Measurements from ENCODE around the gene SPECC1L.

DNA sequence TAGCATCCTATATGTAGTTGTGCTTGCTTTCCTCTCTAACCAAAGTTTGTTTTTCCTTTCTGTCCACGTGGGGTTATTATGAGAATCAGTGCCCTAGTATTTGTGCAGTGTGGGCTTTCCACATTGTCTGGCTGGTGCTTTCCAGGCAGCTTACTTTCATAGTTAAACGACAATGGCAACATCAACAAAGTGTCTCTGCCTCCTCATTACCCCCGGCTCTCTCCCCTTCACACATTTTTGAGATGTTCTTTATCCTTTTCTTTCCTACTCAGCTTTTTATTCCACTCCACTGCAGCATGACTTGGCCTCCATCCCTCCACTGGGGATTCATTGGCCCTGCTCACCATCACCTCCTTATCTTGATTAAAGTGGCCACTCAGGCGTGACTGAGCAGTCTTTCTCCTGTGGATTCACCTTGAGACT is 19.1 kb downstream of the SPECC1L start:
- TF ChIP-seq EZH2 (IDR thresholded peaks at IDR 0.05; ENCODE audit: low read length, unreplicated experiment) (no peak), EZH2phosphoT487 (IDR thresholded peaks at IDR 0.05; ENCODE audit: borderline replicate concordance, low read length) (no peak)
- TF ChIP-seq, protein P1, sequence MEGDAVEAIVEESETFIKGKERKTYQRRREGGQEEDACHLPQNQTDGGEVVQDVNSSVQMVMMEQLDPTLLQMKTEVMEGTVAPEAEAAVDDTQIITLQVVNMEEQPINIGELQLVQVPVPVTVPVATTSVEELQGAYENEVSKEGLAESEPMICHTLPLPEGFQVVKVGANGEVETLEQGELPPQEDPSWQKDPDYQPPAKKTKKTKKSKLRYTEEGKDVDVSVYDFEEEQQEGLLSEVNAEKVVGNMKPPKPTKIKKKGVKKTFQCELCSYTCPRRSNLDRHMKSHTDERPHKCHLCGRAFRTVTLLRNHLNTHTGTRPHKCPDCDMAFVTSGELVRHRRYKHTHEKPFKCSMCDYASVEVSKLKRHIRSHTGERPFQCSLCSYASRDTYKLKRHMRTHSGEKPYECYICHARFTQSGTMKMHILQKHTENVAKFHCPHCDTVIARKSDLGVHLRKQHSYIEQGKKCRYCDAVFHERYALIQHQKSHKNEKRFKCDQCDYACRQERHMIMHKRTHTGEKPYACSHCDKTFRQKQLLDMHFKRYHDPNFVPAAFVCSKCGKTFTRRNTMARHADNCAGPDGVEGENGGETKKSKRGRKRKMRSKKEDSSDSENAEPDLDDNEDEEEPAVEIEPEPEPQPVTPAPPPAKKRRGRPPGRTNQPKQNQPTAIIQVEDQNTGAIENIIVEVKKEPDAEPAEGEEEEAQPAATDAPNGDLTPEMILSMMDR (conservative IDR thresholded peaks at IDR 0.05; ENCODE audit: low read depth, low read length) = no peak

All from PC-3 (cell line).